Skeletal muscle cell (primary cell): ENCODE data around the gene TSPAN31.

ENCODE experiments used
- DNase-seq: peaks from one replicate; pipeline ENCODE4 v3.0.0-alpha.2; 2010; ENCODE audit warnings: low read depth
- H3K4me3 ChIP-seq: 2 replicates; pipeline ENCODE4 v1.5.1; 2011; ENCODE audit warnings: low read depth, mild to moderate bottlenecking, control low read depth, low read length, moderate library complexity

Gene TSPAN31

GRCh38 chr12:57775563-57776246, 30.9 kb downstream of the TSPAN31 start:
- H3K4me3 ChIP-seq = no peak overlapping the region
- DNase-seq = no peak

GRCh38 chr12:57776247-57776587, 31.4 kb downstream of the TSPAN31 start:
- no peak for DNase-seq
- no peak overlapping the region for H3K4me3 ChIP-seq

- no peak overlapping the region for H3K4me3 ChIP-seq
- no peak for DNase-seq
Measured at GRCh38 chr12:57777367-57777766, 32.5 kb downstream of the TSPAN31 start.

- DNase-seq = no peak
- H3K4me3 ChIP-seq = no peak overlapping the region
Measured at GRCh38 chr12:57777911-57778310, 33.1 kb downstream of the TSPAN31 start.

GRCh38 chr12:57779736-57780135, 34.9 kb downstream of the TSPAN31 start:
- no peak for DNase-seq
- no peak overlapping the region for H3K4me3 ChIP-seq

- no peak overlapping the region for H3K4me3 ChIP-seq
- DNase-seq = no peak
Measured at GRCh38 chr12:57780284-57780897, 35.6 kb downstream of the TSPAN31 start.

- DNase-seq = no peak
- no peak overlapping the region for H3K4me3 ChIP-seq
Measured at GRCh38 chr12:57781244-57781643, 36.4 kb downstream of the TSPAN31 start.

- H3K4me3 ChIP-seq = no peak overlapping the region
- DNase-seq = no peak
Measured at GRCh38 chr12:57781801-57782200, 37.0 kb downstream of the TSPAN31 start.

- no peak for DNase-seq
- no peak overlapping the region for H3K4me3 ChIP-seq
Measured at GRCh38 chr12:57782243-57782607, 37.4 kb downstream of the TSPAN31 start.

GRCh38 chr12:57782608-57783465, 38.0 kb downstream of the TSPAN31 start, which contains the start of gene TSFM:
Gene TSFM, plus strand, starts transcription at chr12:57782787. Its CDS starts 15 bp downstream, at chr12:57782802.
- peak within 1 kb of the TSS; percentile 100 for H3K4me3 ChIP-seq
- peak; percentile 81 for DNase-seq

GRCh38 chr12:57783466-57783801, 38.6 kb downstream of the TSPAN31 start:
- no peak for DNase-seq
- H3K4me3 ChIP-seq = peak overlapping the region; percentile 100

GRCh38 chr12:57783861-57784260, 39.0 kb downstream of the TSPAN31 start:
- no peak overlapping the region for H3K4me3 ChIP-seq
- no peak for DNase-seq

GRCh38 chr12:57793920-57794319, 49.1 kb downstream of the TSPAN31 start:
- H3K4me3 ChIP-seq = no peak overlapping the region
- no peak for DNase-seq

- H3K4me3 ChIP-seq = no peak overlapping the region
- no peak for DNase-seq
Measured at GRCh38 chr12:57795354-57795753, 50.5 kb downstream of the TSPAN31 start.

- no peak for DNase-seq
- H3K4me3 ChIP-seq = no peak overlapping the region
Measured at GRCh38 chr12:57796996-57797395, 52.2 kb downstream of the TSPAN31 start.

GRCh38 chr12:57797933-57798332, 53.1 kb downstream of the TSPAN31 start:
- no peak overlapping the region for H3K4me3 ChIP-seq
- no peak for DNase-seq
